Activated T-cell treated with anti-CD3 and anti-CD28 coated beads, Interleukin-2, amount 50 U/mL, for 48 hours (primary cell): Measurements from ENCODE around the gene FMN1.

Experiments used
- DNase-seq, 2 experiments: peaks; one replicate each; pipeline ENCODE4 v3.0.0-alpha.2; 2020

The FMN1 gene

DNA sequence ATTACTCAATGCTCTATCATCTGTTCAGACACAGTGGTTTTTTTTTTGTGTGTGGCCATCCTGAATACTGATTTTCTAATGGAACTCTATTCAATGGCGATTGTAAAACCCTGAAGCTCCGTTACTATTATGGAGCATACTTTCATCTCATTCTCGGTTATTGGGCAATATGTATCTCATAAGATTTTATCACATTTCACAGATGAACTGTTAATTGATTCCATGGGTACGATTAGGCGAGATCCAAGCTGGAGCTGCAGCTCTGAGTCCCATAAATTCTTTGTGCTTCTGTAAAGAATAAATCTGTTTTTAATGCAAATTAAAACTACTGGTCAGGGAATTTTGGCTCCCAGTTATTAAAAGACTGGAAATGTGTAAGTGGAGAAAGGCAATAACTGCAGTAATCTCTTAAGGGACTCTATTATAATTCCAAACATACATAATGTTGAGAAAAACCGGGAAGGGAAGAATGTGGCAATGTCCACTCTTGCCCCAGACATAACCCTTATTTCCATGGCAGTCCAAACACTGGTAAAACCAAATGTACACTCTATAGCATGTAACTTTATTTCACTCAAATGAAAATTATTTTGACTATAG, 394.5 kb downstream of the FMN1 start:
- DNase-seq, result no peak

DNA sequence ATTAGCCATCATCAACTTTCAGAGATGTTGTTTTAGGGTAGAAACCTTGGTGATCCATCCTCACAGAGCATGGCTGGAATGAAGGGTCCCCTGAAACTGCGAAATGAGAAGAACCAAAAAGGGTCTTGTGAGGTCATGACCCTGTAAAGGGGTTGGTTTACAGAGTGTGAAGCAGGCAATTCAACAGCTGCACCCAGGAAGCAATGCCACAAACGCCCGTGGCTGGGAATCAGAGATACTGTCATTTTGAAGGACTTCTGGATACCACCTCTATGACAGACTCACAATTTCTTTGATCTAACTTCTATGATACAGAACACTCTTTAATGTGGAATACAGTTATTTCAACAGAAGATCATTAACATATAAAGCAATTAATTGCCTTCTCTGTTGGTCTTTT, 397.7 kb downstream of the FMN1 start:
- no peak for DNase-seq

DNA sequence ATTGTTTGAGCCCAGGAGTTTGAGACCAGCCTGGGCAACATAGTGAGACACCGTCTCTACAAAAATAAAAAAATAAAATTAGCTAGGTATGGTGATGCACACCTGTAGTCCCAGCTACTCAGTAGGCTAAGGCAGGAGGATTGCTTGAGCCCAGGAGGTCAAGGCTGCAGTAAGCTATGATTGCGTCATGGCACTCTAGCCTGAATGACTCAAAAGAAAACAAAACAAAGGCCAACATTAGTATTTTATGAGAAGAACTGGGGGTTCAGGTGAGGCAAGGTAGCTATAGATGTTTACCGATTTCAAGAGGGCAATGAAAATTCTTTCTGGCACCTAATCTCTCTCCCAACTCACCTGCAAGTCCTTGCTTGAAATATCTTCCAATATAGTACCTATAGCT, 399.5 kb downstream of the FMN1 start:
- no peak for DNase-seq

DNA sequence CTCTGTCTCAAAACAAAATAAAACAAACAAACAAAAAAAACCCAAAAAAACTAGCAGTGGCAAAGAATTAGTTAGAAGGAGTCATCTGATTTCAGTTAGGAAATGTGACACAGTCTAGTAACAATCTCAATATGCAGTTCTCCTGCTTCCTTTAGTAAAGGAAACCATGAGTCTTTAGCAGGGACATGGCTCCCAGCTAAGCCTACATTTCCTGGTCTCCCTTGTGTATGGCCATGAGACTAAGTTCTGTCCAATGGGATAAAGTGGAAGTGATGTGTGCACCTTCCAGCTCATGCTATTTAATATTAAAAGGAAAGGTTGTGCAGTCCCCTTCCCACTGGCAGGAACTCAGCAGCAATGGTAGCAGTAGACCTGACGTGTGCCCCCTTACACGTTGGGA, 402.1 kb downstream of the FMN1 start:
- no peak for DNase-seq

DNA sequence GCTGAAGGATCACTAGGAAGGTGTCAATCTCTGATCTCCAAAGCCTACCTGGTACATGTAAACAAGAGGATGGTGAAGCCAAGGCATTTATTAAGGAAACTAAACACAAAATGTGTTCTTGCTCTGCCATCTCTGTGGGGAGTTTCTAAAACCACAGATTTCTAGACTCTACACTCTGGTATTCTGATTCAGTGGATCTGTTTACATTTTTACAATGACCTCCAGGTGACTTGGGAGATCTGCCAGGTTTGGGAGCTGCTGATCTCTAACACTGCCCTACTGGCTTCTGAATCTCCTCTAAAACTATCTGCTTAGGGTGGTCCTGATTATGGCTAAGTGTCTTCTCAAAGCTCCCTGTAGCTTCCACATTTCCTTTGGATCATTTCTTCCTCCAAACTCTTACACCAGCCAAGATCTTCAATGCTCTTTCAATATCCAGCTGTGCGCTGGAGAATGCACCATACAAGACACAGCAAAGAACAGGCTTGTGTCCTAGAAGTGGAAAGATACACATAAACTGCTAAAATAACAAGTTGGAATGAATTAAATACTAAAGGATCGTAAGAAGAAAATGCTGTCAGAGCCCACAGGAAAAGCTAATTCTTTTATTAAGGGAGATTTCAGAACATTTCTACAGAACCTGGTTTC, 404.0 kb downstream of the FMN1 start:
- no peak for DNase-seq

DNA sequence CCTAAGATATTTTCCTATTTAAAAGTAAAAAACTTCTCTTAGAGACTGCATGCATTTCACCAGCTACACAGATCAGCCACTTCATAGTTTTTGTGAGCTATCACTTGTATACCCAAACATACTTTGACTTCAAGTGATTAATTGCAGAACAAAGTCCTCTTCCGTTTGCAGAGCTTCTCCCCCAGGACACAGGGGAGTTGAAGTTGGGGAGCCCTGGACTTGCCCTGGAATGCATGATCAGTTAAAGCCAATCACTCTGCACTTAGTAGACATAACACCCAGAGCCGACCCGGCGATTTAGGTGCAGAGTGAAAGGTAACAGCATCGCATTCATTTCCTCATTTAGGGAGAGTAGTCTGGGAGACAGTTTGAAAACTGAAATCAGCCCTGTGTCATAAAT, 406.6 kb downstream of the FMN1 start:
- DNase-seq, result no peak

DNA sequence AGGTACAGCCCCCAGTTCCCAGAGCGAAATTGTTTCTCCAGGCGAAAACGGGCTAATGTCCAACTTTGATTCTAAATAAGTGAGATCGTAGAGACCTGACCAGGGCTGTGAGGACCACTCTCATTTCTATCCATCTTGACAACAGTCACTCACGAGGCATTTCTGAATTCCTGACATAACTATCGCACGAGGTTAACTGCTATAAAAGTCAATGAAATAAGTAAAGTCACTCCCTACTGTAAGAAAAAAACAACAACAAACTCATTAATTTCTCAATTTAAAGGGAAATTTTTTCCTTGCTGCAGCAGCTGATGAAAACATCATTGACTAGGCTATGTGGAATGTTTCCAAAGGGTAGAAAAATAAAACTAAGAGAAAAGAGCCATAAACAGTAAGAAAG, 407.6 kb downstream of the FMN1 start:
- DNase-seq, result no peak

DNA sequence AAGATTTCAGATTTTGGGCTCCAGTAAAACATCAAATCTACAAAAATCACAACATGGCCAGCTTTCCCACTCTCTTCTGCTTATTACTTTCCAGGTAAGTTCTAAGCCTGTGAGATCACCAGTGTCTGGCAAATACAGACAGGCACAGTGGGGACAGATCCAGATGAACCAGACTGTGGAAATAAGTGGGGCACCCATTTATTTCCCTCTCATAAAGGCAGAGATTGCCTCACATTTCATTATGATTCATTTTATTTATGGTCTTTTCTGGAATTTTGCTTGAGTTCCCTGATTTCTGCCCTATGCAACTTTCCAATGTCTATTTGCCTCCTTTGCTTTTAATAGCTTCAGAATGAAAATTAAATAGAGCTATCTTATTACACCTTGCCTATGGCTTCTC, 409.9 kb downstream of the FMN1 start:
- DNase-seq, result no peak

DNA sequence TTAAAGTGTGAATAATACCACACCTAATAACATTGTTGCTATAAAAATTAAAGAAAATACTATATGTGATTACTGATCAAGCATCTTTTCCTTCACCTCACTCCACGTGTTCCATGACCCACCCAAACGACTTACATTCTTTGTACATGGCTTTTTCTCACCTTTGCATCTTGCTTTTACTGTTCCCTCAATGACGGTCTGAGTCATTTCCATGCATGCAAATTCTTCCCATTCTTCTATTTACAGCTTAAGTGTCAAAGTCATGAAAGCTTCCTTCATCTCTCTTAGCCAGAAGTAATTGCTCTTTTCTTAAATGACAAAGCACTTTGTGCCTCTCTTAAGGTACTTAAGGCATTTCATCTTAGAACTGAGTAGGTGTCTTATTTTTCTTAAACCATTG, 412.7 kb downstream of the FMN1 start:
- no peak for DNase-seq

DNA sequence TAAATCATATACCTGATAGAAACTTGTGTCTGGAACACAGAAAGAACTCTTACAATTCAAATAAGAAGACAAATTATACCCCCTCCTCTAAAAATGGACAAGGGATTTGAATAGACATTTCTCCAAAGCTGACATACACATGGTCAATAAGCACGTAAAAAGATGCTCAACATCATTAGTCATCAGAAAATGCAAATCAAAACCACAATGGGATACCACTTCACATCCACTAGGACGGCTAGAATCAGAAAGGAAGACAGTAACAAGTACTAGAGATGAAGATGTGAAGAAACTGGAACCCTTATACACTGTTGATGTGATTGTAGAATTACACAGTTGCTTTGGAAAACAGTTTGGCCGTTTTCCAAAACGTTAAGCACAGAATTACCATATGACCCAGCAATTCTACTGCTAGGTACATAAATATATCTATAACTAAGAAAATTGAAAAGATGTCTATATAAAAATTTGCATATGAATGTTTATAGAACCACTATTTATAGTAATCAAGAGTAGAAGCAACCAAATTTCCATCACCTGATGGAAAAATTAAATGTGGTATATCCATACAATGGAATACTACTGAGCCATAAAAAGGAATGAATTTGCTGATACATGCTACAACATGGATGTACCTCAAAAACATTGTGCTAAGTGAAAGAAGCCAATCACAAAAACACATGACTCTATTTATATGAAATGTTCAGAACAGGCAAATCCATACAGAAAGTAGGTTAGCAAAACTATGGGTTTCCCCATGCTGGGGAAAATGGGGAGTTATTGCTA, 415.9 kb downstream of the FMN1 start:
- no peak for DNase-seq

DNA sequence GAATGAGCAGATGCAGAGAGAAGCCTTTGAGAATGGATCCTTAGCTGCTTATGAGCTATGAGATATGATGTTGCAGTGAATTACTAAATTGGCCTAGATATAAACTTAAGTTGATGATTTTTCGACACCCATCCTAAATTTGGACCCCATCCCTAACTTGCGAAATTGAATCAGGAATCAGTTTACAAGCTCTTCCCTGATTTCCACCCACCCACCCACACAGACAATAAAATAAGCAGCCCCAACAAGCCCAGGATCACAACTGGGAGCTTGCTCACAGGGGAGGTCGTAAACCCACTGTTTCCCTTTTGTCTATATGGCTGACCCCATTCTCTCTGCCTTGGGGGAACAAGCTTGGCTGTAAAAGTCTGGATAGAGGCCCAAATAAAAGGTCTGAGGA, 419.4 kb downstream of the FMN1 start:
- DNase-seq, result no peak

DNA sequence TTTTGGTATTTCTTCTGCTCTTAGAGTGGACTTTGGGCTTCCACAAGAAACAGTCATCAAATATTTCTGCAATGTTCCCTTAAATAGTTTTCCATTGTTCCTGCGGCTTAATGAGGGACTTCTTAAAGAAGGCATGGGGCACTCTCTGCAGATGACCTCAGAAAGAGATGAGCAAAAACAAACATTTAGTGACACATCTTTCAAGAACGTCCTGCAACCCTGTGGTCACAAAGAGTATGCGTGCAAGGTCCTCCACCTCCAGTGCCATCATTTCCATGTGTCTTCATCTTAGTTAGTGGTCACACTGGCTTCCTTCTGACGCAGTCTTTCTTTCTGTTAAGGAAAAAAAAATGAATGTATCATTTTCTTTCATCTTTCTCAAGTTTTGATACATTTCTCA, 420.5 kb downstream of the FMN1 start:
- no peak for DNase-seq

DNA sequence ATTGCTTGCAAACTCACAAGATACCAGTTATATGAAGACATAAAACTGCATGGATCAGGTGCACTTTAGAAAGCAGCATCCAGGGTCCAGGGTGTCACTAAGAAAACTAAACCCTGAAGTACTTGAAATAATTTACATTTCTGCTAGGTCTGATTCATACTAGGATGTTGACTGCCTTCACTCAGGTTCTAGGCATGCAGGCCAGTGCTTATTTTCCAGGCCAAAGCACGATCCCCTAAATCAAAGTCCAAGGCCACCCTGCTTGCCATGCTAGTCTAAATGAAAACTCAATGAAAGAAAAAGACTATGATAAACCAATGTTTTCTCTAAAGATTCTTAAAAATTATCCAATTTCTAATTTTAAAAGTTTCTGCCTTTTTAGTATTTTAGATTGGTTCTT, 427.3 kb downstream of the FMN1 start:
- no peak for DNase-seq

DNA sequence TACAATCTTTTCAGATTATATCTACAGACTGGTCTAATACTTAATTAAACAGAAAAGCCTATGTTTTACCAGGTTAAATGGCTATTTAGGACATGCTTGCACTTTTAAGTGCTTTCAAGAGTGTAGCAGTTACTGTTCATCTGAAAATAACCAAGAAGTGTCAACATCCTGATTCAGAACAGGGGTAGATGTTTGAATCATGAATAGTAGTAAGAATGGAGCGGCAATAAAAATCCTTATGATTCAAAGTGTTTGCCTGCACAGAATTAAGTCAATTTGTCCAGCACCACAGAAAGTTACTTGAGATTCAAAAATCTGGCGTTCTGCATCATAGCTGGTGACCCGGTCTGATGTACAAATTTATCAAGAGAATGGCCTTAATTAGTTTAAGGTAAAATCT, 428.4 kb downstream of the FMN1 start:
- DNase-seq, result no peak

DNA sequence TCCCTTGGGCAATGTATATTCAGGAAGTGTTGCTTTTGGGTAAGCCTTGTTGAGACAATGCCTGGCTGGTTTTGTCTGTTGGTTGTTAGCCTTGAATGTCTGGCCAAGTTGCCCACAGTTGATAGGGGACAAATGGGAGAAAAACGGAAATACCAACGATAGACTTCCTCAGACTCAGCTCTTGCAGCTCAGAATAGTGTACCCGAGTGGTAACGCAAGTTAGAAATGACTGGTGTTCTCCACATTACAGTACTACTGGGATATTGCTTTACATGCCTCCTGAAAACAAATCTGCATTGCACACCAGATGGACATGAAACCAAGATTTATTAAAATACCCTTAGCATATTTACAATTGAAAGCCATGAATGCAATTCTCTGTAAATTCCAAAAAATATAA, 429.3 kb downstream of the FMN1 start:
- DNase-seq, result no peak

DNA sequence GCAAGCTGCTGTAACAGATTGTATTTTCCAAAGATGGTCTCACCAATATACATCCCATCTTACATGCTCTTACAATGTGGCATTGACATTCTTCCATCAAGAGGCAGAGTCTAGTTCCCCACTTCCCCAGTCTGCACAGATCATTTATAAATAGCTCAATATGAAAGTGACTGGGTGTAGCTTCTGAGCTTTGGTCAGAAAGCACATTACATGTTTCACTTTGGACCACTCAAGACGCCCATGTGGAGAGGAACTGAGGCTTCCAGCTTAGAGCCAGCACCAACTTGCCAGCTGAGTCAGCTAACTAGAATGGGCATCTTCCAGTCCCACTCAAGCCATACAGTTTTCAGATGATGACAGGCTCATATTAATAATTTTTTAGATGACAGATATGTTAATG, 431.2 kb downstream of the FMN1 start:
- DNase-seq, result no peak

DNA sequence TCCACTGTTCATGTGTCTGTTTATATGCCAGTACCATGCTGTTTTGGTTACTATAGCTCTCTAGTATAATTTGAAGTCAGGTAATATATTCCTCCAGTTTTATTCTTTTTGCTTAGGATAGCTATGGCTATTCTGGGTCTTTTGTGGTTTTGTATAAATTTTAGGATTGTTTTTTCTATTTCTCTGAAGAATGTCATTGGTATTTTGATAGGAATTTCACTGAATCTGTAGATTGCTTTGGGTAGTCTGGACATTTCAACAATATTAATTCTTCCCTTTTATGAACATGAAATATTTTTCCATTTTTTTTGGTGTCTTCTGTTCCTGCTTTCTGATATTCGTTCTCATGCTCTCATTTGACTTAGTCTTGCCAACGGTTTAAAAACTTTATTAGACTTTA, 437.1 kb downstream of the FMN1 start:
- DNase-seq, result no peak

DNA sequence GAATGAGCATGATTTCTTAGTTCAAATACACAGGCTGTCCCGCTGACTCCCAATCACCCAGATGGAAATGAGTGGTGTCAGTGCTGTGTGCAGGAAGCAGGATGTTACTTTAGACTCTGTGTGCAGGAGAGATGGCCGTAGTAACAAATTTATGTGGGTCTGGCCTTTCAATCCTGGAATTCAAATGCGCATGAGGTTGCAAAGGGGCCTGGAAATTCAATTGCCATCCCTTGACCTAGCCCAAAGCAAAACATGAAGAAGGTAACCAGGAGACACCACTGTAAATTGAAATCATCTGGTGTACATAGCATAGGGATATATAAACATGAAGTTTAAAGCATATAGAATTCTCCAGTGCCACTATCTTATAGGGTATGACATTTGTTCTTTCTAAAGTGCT, 443.5 kb downstream of the FMN1 start:
- no peak for DNase-seq

DNA sequence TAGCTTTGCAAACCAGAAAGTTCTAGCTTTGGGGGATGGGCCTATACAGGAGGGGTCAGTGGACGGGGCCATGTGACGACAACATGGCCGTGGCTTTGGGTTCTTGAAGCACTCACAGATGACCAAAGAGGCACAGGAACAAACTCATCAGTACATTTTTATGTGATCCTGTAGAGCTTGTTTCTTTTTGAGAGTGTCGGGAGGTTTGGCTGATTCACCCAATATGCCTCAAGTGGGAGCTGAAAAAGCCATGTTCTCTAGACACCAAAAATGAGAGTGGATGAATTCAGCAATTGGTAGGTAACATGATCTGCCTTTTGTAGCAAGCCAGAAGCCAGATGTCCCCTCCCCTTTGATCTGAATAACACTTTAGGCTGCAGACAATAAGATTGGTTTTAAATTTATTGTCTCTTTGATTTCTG, 446.6 kb downstream of the FMN1 start:
- no peak for DNase-seq

DNA sequence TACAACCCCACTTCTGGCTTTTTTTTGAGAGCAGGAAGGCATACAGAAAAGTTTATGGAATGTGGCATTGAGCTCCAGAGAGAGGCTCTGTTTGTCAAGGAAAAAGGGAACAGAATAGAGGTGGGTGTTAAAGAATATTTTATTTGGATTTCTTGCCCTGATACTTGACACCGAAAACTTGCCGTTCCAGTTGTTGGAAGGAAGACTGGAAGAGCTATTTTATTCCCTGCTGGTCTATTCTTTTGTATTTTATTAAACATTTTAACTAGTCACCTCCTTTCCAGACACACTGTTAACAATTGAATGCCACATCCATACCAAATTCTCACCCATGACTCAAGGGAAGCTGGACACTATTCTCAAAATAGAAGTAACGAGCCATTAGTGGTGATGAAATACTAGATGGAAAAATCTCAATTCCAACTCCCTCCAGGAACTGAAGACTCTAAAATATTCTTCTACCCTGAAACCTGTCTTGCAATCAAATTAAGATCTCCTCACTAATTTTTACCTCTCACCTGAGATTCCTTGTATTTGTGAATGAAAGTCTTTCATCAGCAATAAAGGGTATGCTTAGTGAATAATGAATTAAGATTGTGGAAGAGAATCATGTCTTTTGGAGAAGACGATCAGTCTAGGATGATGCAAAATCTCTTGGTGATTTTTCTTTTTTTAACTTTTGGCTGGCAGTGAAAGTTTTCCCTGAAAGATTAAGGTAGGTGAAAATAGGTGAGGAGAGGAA, 448.2 kb downstream of the FMN1 start:
- no peak for DNase-seq

DNA sequence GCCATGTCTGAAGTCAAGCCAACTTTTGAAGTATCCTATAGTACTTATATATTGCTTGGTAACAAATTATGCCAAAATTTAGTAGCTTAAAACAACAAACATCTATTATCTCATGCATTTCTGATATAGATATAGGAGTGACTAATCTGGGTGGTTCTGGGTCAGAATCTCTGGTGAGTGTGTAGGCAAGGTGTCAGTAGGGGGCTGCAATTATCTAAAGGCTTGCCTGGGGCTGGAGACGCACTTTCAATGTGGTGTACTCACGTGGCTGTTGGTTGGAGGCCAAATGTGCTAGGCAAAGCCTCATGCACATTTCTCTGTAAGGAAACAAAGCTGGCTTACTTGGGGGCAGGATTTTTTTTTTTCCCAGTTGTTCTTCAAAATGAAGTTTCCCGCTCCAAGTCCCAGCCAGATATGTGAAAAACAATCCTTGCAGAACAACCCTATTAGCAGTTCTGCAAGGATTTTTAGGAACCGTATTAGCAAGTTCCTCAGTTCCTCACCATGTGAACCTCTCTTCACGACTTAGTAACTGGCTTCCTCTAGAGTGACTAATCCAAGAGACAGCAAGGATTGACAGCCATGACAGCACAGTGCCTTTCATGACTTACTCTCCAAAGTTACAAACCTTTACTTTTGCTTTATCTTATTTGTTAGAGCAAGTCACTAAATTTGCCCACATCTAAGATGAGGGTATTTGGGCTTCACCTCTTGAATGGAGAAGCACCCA, 450.9 kb downstream of the FMN1 start:
- no peak for DNase-seq

DNA sequence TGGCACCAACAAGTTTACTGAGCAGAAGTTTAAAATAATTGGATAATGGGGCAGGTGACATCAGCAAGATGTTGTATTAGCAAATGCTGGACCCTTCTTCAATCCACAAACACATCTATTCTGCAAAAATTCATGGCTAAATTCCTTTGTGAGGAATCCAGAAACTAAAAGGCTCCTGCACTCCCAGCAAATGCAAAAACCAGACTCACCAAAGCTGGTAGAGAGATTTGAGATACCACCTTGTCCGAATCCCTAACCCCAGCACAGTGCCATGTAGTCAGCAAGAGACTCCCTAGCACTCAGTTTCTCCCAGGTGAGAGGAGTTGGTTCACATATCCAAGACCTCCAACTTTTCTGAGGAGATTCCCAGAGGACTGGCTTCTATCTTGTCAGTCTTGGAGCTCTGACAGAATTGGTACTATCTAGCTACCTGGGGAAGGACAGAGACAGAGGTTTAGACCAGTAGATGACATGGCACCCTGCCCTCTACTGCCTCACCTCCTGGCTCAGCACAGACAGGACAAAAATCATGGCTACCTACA, 454.9 kb downstream of the FMN1 start:
- no peak for DNase-seq

DNA sequence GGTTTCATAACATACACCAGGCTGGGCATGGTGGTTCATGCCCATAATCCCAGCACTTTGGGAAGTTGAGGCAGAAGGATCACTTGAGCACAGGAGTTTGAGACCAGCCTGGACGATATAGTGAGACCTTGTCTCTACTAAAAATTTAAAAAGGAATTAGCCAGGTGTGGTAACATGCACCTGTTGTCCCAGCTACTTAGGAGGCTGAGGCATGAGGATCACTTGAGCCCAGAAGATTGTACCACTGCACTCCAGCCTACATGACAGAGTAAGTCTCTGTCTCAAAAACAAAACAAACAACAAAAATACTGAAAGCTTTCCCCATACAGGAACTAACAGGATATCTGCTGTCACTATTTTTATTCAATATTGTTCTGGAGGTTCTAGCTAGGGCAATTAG, 455.8 kb downstream of the FMN1 start:
- DNase-seq, result no peak
